ENCODE results near the gene PRPSAP2. TPM values are rescaled to one million over a fixed set of nuclear protein-coding genes. Genes with fewer than 3 reads are reported as not detected.

The PRPSAP2 gene
- total RNA-seq, 1 donor from 2014 or later: 51.6 TPM

Other genes starting within 250 kb of the PRPSAP2 start
- gene TBC1D28, start 213.7 kb upstream of the PRPSAP2 start, total RNA-seq: not detected
- 7.9 TPM for gene FOXO3B, start 175.8 kb upstream of the PRPSAP2 start, total RNA-seq
- gene FBXW10, start 114.1 kb upstream of the PRPSAP2 start, total RNA-seq: 0.86 TPM
- gene TVP23B, start 76.9 kb upstream of the PRPSAP2 start, total RNA-seq: 59.8 TPM
- not detected for gene SLC5A10, start 94.0 kb downstream of the PRPSAP2 start, total RNA-seq
- 35.0 TPM for gene FAM83G, start 146.6 kb downstream of the PRPSAP2 start, total RNA-seq
- gene GRAP, start 188.8 kb downstream of the PRPSAP2 start, total RNA-seq: 7.8 TPM